ENCODE results near the gene TMEM37. TPM values are rescaled to one million over a fixed set of nuclear protein-coding genes. Genes with fewer than 3 reads are reported as not detected.

Gene TMEM37
- total and polyA plus RNA-seq, 9 of the 15 experiments (the other 6 are each of a cell fraction or from before 2014, with no cell fraction given) = 0.03 to 0.64 (median 0.31) TPM; not detected in 1

GRCh38 chr2:119387381-119388129, 44.1 kb upstream of the TMEM37 start:
- Histone ChIP-seq H3K9me3 (replicated peaks; ENCODE audit: control insufficient read depth, insufficient read depth, low read depth, low read length) (no peaks in the 10 kb centered on the region), H3K4me3 (no peak overlapping the region), H3K9ac (ENCODE audit: insufficient read depth in 1 of 2, low read depth in 2 of 2, low read length in 2 of 2) (no peak overlapping the region), H3K4me1 (replicated peaks in 1 of 2; ENCODE audit: control insufficient read depth in 2 of 2, insufficient read depth in 2 of 2, low read length in 2 of 2) (peaks cover 0 to 8% of the 10 kb centered on the region in 2 experiments; a peak in 4 of 5 replicates), H4K20me1 (replicated peaks; ENCODE audit: control insufficient read depth, insufficient read depth, low read length) (no peaks in the 10 kb centered on the region), H3K4me2 (ENCODE audit: insufficient read depth, low read length) (no peak overlapping the region), H3K79me2 (ENCODE audit: control insufficient read depth, insufficient read depth, low read length) (no peaks in the 10 kb centered on the region), H3K36me3 (ENCODE audit: control insufficient read depth, insufficient read depth, low read length) (no peaks in the 10 kb centered on the region), H3K27me3 (ENCODE audit: control insufficient read depth in 2 of 2, insufficient read depth in 2 of 2, low read length in 2 of 2) (peaks cover 1 to 14% of the 10 kb centered on the region in 2 experiments; a peak in 3 of 5 replicates), H3K9me1 (ENCODE audit: control insufficient read depth, insufficient read depth, low read length) (no peaks in the 10 kb centered on the region), H2AFZ (ENCODE audit: low read depth, low read length) (peak overlapping the region; percentile 38; the same call in 1 of the 2 replicates), H3K27ac (ENCODE audit: extremely low read depth, low read depth, low read length) (no peak overlapping the region)
- ChIA-PET POLR2A (no interaction called here), CTCF (ENCODE audit: low intra/inter-chr PET ratio) (no interaction called here)
- FAIRE-seq (no peak), ATAC-seq (peak; percentile 67), DNase-seq (ENCODE audit: extremely low read depth in 1 of 4, low spot score in 3 of 4) (peak; percentile 22 to 65 (median 30))
- BruUV-seq (replicated peaks) = no TSS peak
- 24% methylated on average over 9 of the region's 9 CpGs for WGBS (ENCODE audit: insufficient coverage, low coverage, missing lambda C conversion rate)
- in situ Hi-C loops (cut with MboI) (no loop called here), intact Hi-C loops (cut with micrococcal nuclease) (loop anchor here (5.0 kb wide), 1 partner anchor 70 kb away; no protein-coding TSS in a partner anchor)
- TF ChIP-seq SETDB1 (IDR thresholded peaks at IDR 0.05; ENCODE audit: low read length) (no peak), ZNF592 (IDR thresholded peaks at IDR 0.05) (no peak), ZBED1 (IDR thresholded peaks at IDR 0.05) (no peak), HDGF (IDR thresholded peaks at IDR 0.05) (no peak), HDAC8 (tag; IDR thresholded peaks at IDR 0.05) (0 out of 2 replicates have a peak, but pooled peaks have one; percentile 58), PHB2 (IDR thresholded peaks at IDR 0.05; ENCODE audit: low read depth) (no peak), CBFA2T2 (conservative IDR thresholded peaks at IDR 0.05) (peak; percentile 35), BHLHE40 (IDR thresholded peaks at IDR 0.05; ENCODE audit: low read length) (peak; percentile 85), ZFP91 (CRISPR knock-in tag; IDR thresholded peaks at IDR 0.05) (no peak), ZNF655 (CRISPR knock-in tag; IDR thresholded peaks at IDR 0.05) (no peak), CBFA2T3 (IDR thresholded peaks at IDR 0.05) (peak; percentile 52), ZNF140 (CRISPR knock-in tag; IDR thresholded peaks at IDR 0.05) (no peak), OTX1 (CRISPR knock-in tag; IDR thresholded peaks at IDR 0.05) (no peak), TAL1 (IDR thresholded peaks at IDR 0.05) (no peak), MCM7 (IDR thresholded peaks at IDR 0.05) (no peak), FOXA1 (IDR thresholded peaks at IDR 0.05; ENCODE audit: borderline replicate concordance) (no peak), NRF1 (conservative IDR thresholded peaks at IDR 0.05 in 1 of 2, IDR thresholded peaks at IDR 0.05 in 1 of 2) (no peak), EWSR1 (IDR thresholded peaks at IDR 0.05; ENCODE audit: borderline replicate concordance, low read depth, partially characterized antibody) (no peak)

Measured in K562 (cell line).